ENCODE data around the gene NCK2.

NCK2 gene

DNA sequence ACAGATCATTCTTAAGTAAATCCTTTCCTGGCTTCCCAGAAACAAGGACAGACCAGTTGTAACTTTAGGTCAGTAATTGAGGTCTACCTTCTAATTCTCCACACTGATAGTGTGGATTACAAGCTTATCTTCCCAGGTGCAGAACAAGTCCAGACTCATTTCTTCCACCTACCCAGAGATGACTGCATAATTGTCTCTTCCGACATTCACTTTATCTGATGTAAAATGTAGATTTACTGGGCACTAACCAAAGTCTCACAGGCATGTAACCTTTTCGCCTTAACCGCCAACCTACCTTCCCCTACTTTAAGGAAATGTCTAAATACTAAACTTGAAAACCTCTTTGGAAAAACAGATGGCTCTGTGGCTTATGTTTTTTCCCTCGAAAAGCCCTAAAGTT is 96.2 kb downstream of the NCK2 start:
- in situ Hi-C loops (cut with MboI; ENCODE audit: low sequenced_read_pairs), result no loop called here

- in situ Hi-C loops (cut with MboI; ENCODE audit: low sequenced_read_pairs), result no loop called here
Observed at GRCh38 chr2:105841551-105841950, 96.8 kb downstream of the NCK2 start.

GRCh38 chr2:105842555-105842954 is 97.8 kb downstream of the NCK2 start:
- in situ Hi-C loops (cut with MboI; ENCODE audit: low sequenced_read_pairs), result no loop called here

DNA sequence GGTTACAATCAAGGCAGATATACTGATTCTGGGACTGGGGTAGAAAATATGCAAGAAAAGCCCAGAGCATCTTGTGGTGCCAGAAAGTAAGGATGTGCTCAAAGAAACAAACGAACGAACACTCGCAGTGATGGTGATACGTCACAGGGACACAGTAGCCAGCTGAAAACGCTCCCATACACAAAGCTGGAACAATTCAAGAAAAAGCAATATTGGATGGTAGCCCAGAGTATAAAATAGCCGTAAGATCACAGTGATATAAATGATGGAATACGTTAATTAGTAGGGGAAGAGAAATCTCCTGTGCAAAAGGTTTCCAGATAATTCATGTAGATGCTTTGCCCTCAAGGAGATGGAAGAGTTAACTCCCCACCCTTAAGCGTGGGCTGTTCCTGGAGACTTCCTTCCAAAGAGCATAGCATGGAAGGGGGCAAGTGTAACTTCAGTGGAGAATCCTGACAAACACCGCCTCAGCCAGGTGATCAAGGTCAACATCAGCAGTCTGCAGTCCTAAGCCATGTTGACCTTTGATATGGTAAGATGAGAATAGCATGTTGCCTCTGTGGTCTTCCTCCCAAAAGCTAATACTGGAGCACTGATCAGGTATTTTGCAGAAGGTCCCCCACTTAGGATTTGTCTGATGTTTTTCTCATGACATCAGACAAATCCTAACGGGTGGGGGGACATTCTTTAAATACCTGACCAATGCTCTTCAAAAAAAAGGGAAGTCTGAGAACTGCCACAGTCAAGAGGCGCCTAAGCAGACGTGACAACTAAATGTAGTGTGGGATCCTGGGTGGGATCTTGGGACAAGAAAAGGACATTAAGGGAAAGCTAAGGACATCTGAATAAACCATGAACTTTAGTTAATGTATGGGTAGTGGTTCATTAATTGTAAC is 99.0 kb downstream of the NCK2 start:
- in situ Hi-C loops (cut with MboI; ENCODE audit: low sequenced_read_pairs), result no loop called here

DNA sequence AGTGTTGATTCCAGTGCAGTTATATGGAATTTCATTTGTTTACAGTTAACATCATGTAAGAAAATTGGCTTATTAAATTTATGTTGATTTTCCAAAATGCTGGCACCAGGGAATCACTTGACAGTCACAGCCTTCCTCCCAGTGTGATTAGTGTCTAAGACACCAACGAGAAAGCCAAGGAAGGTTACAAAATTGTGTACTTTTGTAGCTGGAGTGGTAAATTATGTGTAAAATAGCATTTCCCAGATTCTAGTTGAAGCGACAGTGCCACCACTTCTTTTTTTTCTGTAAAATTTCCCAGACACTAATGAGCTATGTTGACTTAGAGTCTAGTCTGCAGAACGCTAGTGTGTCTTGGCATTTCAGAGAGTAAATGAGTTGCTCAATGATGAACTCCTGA is 101.3 kb downstream of the NCK2 start:
- in situ Hi-C loops (cut with MboI; ENCODE audit: low sequenced_read_pairs), result no loop called here

GRCh38 chr2:105847056-105847455 is 102.3 kb downstream of the NCK2 start:
- in situ Hi-C loops (cut with MboI; ENCODE audit: low sequenced_read_pairs), result no loop called here

DNA sequence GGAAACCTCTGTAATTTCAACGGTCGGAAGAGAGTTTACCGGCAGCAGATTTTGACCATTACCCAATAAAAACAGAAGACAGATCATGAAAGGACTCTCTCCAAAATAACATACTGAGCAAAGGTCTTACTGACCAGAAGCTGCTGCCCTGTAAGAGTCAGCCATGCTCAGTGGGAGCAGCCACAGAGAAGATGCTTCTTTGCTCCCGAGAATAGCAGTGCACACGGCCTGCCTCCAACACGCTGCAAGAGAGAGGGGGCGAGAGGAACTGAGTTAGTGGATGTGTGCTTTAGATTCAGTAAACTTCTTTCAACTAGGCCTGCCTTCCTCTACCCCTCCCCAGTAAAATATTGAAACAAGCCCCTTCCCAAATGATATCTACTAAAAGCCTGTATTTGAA is 103.7 kb downstream of the NCK2 start:
- in situ Hi-C loops (cut with MboI; ENCODE audit: low sequenced_read_pairs), result no loop called here

DNA sequence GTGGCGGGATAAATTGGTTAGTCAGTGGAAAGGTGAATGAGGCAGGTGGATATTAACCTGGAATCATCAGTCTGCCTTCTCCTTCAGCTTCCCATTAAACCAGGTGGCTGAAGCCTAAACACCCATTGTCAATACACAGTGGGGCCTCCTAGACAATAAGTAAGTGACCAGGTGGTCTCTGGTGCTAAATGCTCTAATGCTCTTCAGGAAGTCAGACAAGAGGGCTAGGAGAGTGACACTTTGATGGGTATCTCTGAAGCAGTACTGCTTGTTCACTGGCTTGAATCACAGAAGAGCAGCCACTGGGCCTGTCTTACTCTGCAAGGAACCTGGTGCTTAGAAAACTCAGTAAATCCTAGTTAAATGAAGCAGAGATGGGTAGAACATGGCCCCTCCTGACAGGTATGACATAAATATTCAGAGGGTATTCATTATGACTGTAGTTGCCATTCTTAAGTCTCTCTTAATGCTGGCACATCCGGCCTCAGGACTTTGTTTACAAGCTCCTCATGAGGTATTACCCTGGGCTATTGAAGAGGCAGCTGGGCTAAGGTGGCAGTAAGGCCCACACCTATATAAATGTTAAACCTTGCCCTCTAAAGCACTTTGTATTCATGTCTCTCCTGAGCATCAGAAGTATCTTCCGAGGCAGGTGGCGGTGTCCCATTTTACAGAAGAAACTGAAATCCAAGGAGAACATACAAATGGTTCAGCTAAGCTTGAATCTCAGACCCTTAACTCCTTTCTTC is 104.9 kb downstream of the NCK2 start:
- in situ Hi-C loops (cut with MboI; ENCODE audit: low sequenced_read_pairs), result no loop called here

- in situ Hi-C loops (cut with MboI; ENCODE audit: low sequenced_read_pairs), result no loop called here
Observed at GRCh38 chr2:105852066-105852465, 107.4 kb downstream of the NCK2 start.

GRCh38 chr2:105853354-105854088 is 108.8 kb downstream of the NCK2 start:
- in situ Hi-C loops (cut with MboI; ENCODE audit: low sequenced_read_pairs), result no loop called here

DNA sequence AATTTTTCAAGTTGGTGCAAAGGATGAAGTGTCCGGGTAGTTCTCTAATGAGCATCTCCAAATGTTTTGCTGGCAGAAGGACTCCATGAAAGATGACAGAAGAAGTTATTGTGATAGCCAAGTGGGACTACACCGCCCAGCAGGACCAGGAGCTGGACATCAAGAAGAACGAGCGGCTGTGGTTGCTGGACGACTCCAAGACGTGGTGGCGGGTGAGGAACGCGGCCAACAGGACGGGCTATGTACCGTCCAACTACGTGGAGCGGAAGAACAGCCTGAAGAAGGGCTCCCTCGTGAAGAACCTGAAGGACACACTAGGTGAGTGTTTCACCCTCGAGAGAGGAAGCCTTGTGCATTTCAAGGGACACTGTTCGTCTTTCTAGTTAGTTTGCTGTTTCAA is 110.3 kb downstream of the NCK2 start:
- in situ Hi-C loops (cut with MboI; ENCODE audit: low sequenced_read_pairs), result no loop called here

- in situ Hi-C loops (cut with MboI; ENCODE audit: low sequenced_read_pairs), result no loop called here
Observed at GRCh38 chr2:105856581-105856980, 111.9 kb downstream of the NCK2 start.

- in situ Hi-C loops (cut with MboI; ENCODE audit: low sequenced_read_pairs), result no loop called here
Observed at GRCh38 chr2:105857076-105857740, 112.5 kb downstream of the NCK2 start.

DNA sequence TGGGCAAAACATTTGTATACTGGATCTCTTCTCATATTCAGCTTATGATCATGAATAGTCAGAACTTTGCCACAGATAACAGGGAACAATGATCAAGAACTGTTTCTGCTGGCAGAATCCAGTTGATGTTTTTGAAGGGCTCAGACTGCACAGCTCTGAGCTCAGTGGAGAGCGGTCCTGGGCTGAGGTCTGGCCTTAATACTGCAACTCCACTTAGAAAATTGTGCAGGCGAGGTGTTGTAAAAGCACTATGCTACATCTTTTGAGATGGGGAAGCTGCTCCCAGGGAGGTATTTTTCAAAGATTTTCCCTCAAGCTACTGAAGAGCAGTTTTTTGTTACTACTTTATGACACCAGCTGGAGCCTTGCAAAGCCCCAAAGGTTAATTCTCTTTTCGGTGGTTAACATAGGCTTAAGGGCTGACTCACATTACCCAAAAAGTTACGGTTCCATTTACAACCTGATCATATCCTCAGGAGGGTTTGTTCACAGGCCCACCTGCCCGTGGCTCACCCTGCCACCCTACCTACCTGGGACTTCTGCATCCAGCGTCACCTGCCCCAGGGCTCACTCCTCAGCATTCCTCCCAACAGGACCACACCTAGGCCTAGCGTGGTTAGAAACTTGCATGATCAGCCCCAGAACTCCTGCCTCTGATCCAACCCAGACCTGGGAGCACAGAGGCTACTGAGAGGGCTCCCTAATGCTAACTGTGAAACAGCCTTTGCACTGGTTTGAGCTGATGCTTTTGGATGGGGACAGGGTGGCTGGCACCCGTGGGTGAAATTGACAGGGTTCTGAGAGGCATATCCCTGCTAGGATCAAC is 114.4 kb downstream of the NCK2 start:
- in situ Hi-C loops (cut with MboI; ENCODE audit: low sequenced_read_pairs), result no loop called here

DNA sequence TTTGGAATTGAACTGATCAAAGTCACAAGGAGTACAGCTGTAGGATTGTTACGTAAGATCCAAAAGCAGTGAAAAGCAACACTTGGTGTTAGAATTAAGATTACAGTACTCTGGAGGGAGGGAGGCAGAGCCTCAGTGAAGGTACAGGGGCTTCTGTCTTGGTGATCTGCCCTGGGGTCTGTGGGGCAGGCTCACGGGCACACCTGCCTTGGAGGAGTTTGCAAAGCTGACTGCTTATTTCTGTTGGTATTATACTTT is 114.9 kb downstream of the NCK2 start:
- in situ Hi-C loops (cut with MboI; ENCODE audit: low sequenced_read_pairs), result no loop called here

GRCh38 chr2:105860567-105860966 is 115.9 kb downstream of the NCK2 start:
- in situ Hi-C loops (cut with MboI; ENCODE audit: low sequenced_read_pairs), result no loop called here

DNA sequence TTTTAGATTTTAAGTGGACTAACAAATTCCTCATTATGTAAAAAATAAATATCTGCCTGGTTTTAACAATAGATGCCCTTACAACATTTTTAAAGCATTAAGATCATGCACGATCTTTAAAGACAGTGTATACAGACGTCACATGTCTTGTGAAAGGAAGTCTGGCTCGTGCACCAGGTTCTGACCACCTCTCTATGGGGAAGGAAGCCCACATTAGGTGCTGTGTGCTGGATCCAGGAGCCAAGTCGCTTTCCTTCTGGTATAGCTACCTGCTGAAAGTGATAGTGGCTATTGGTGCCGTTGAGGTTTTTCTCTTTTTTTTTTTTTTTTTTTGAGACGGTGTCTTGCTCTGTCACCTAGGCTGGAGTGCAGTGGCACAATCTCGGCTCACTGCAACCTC is 116.5 kb downstream of the NCK2 start:
- in situ Hi-C loops (cut with MboI; ENCODE audit: low sequenced_read_pairs), result no loop called here

DNA sequence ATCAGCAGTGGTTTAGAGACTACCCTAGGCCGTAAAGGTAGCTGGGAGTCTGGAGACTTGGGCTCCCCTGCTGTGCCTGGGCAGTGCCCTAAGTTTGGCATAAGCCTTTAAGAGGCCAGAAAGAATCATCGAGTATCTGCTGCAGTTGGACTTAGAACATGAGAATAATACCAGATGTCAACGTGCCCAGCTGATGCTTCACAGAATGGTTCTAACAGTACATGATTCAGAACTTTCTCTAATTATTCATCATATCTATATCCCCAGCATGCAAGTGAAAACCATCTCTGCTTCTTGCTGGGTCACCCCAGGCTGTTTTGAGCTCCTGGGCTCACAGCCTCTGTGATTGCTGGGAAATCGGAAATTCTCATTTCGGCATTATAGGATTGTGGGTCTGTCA is 118.1 kb downstream of the NCK2 start:
- in situ Hi-C loops (cut with MboI; ENCODE audit: low sequenced_read_pairs), result no loop called here

- in situ Hi-C loops (cut with MboI; ENCODE audit: low sequenced_read_pairs), result no loop called here
Observed at GRCh38 chr2:105864262-105864661, 119.5 kb downstream of the NCK2 start.

DNA sequence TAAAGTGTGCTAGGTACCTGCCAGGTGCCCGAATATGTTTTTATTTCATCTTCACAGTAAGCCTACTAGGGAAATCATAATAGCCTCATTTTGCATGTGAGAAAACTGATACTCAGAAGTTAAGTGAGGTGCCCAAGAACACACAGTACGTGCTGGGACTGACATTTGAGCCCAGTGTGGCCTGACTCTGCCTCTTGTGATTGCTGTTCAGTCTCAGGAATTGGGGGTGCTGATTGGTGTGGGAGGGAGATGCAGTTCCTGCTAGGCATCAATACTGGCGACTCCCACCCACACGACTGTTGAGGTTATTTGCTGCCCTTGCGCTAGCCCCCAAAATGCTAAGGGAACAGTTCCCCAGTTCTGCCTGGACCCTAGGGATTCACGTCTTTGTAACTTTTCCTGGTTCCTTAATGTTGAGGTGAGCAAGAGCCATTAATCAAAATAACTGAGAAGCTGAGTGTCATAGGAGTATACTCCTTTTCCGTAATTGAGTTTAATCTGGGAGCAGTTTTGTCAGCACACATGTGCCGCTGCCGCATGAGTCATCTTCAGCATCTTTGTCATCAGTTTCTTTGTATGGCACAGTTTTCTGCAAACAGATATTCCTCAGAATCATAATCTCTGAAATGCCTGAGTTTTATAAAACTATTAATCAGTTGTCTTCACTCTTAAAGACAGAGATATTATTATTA is 120.7 kb downstream of the NCK2 start:
- in situ Hi-C loops (cut with MboI; ENCODE audit: low sequenced_read_pairs), result no loop called here
